ENCODE data around the gene RAET1L.

The RAET1L gene

GRCh38 chr6:149990212-149990660 is 35.1 kb downstream of the RAET1L start:
- no peak overlapping the region for H3K27ac ChIP-seq
- TF ChIP-seq ZFX (IDR thresholded peaks at IDR 0.05) = no peak
- TF ChIP-seq CTCF (conservative IDR thresholded peaks at IDR 0.05) = no peak

- H3K27ac ChIP-seq = no peak overlapping the region
- TF ChIP-seq ZFX (IDR thresholded peaks at IDR 0.05) (no peak), CTCF (conservative IDR thresholded peaks at IDR 0.05) (no peak)
Measured at GRCh38 chr6:149988550-149989346, 36.6 kb downstream of the RAET1L start.

- no peak for TF ChIP-seq CTCF (conservative IDR thresholded peaks at IDR 0.05)
- no peak for TF ChIP-seq ZFX (IDR thresholded peaks at IDR 0.05)
- no peak overlapping the region for H3K27ac ChIP-seq
Measured at GRCh38 chr6:149987602-149988107, 37.7 kb downstream of the RAET1L start.

GRCh38 chr6:149985481-149985937 is 39.8 kb downstream of the RAET1L start:
- no peak for TF ChIP-seq CTCF (conservative IDR thresholded peaks at IDR 0.05)
- TF ChIP-seq ZFX (IDR thresholded peaks at IDR 0.05) = no peak
- no peak overlapping the region for H3K27ac ChIP-seq

GRCh38 chr6:149984773-149985172 is 40.6 kb downstream of the RAET1L start:
- TF ChIP-seq ZFX (IDR thresholded peaks at IDR 0.05) (no peak), CTCF (conservative IDR thresholded peaks at IDR 0.05) (no peak)
- no peak overlapping the region for H3K27ac ChIP-seq

- no peak overlapping the region for H3K27ac ChIP-seq
- no peak for TF ChIP-seq ZFX (IDR thresholded peaks at IDR 0.05)
- no peak for TF ChIP-seq CTCF (conservative IDR thresholded peaks at IDR 0.05)
Measured at GRCh38 chr6:149983145-149983544, 42.2 kb downstream of the RAET1L start.

GRCh38 chr6:149979293-149979692 is 46.0 kb downstream of the RAET1L start:
- no peak overlapping the region for H3K27ac ChIP-seq
- no peak for TF ChIP-seq CTCF (conservative IDR thresholded peaks at IDR 0.05)
- no peak for TF ChIP-seq ZFX (IDR thresholded peaks at IDR 0.05)
